Hepatocyte (in vitro differentiated cells): ENCODE data around the gene YARS1.

ENCODE experiments used
- EZH2phosphoT487 ChIP-seq: fragments of 200-600 bp; sonication (generic); IDR thresholded peaks from one replicate; pipeline ENCODE4 v1.6.1; 2018; ENCODE audit warnings: antibody characterized with exemption, mild to moderate bottlenecking, low read depth, moderate library complexity; ENCODE audit not compliant: unreplicated experiment, severe bottlenecking
- TF ChIP-seq, protein P1 (sequence below): fragments of 200-600 bp; sonication (generic); IDR thresholded peaks from 2 replicates; pipeline ENCODE4 v1.5.1; 2016; ENCODE audit warnings: antibody characterized with exemption, mild to moderate bottlenecking; ENCODE audit not compliant: poor library complexity

DNA sequence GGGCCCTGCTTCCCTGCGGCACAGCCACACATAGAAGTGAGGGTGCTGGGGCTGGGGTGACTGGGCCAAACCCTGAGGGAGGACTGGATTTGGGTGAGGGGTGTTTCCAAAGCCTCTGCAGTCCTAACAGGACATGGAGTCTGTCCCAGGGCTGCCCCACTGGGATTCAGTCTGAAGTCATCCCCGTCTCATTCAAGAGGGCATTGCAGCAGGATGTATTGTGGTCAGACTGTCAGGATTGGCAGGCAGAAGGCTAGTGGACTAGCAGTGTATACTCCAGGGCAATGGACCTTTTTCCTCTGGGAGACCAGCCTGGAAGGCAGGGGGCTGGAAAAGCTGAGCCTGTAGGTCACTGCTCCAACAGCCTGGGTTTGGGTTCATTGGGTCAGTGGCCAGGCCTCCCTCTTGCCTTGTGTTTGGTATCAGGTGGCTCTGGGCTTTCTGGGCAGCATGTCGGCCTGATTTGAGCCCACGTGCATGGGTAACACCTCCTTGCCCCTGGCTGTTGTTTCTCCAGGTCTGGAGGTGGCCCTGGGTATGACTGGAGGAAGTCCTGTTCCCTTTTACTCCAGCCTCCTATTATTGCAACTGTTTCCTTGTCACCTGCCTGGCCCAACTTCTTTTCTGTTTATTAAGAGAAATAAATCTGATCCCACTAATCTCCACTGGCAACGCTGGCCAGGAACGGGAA is 73.6 kb downstream of the YARS1 start:
- TF ChIP-seq, protein P1, sequence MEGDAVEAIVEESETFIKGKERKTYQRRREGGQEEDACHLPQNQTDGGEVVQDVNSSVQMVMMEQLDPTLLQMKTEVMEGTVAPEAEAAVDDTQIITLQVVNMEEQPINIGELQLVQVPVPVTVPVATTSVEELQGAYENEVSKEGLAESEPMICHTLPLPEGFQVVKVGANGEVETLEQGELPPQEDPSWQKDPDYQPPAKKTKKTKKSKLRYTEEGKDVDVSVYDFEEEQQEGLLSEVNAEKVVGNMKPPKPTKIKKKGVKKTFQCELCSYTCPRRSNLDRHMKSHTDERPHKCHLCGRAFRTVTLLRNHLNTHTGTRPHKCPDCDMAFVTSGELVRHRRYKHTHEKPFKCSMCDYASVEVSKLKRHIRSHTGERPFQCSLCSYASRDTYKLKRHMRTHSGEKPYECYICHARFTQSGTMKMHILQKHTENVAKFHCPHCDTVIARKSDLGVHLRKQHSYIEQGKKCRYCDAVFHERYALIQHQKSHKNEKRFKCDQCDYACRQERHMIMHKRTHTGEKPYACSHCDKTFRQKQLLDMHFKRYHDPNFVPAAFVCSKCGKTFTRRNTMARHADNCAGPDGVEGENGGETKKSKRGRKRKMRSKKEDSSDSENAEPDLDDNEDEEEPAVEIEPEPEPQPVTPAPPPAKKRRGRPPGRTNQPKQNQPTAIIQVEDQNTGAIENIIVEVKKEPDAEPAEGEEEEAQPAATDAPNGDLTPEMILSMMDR = no peak
- no peak for TF ChIP-seq EZH2phosphoT487
